CD4-positive, alpha-beta T cell (primary cell): ENCODE data around the gene NRXN2. TPM values are rescaled to one million over a fixed set of nuclear protein-coding genes. Genes with fewer than 3 reads are reported as not detected.
A peak's percentile ranks its signal among the peaks of the same experiment; 100 is the strongest.

Experiments used
- ATAC-seq: fragments of 200-7000 bp; cut with Tn5 transposase; one replicate; pipeline ENCODE4 v1.10.0; 2022; ENCODE audit warnings: mild to moderate bottlenecking; ENCODE audit not compliant: poor library complexity
- CTCF ChIA-PET: fragments of 350-600 bp; sonication (Branson Sonifier 250); formaldehyde crosslinking; loops from one replicate; lab custom pipeline; 2021; ENCODE audit warnings: antibody characterized with exemption, inconsistent platforms; lab: Charles Lee
- POLR2A ChIA-PET: fragments of 350-600 bp; sonication (Branson Sonifier 250); formaldehyde crosslinking; loops from one replicate; lab custom pipeline; 2021; ENCODE audit warnings: antibody characterized with exemption, inconsistent platforms; lab: Charles Lee
- DNase-seq, 14 experiments: peaks; one replicate each; pipeline ENCODE4 v3.0.0-alpha.2; 2013 to 2020; ENCODE audit warnings: mixed read lengths in 2 of 14
- H3K27ac ChIP-seq, 2 donors: one replicate each; pipeline versions ENCODE4 v1.5.1 to v1.7.0; 2013; ENCODE audit warnings: low read length in 2 of 2, low read depth in 1 of 2, mild to moderate bottlenecking in 1 of 2
- H3K27me3 ChIP-seq, 2 experiments: 1 replicate in 1 of 2; 2 replicates in 1 of 2; pipeline versions ENCODE4 v1.6.1 to v1.7.0; 2013; ENCODE audit warnings: low read length in 2 of 2, control low read depth in 1 of 2, mild to moderate bottlenecking in 1 of 2, moderate library complexity in 1 of 2; ENCODE audit not compliant: insufficient read depth in 2 of 2, control insufficient read depth in 1 of 2
- H3K36me3 ChIP-seq: one replicate; pipeline ENCODE4 v1.6.1; 2013; ENCODE audit warnings: low read length, control low read depth; ENCODE audit not compliant: insufficient read depth
- H3K4me1 ChIP-seq: one replicate; pipeline ENCODE4 v1.6.1; 2013; ENCODE audit warnings: low read length, control low read depth; ENCODE audit not compliant: insufficient read depth
- H3K4me3 ChIP-seq: one replicate; pipeline ENCODE4 v1.5.1; 2013; ENCODE audit warnings: mild to moderate bottlenecking, low read length, moderate library complexity
- H3K9me3 ChIP-seq, 2 experiments: 1 replicate in 1 of 2; 2 replicates in 1 of 2; pipeline versions ENCODE4 v1.6.1 to v1.7.0; 2013; ENCODE audit warnings: low read length in 2 of 2, mild to moderate bottlenecking in 2 of 2, control low read depth in 1 of 2, moderate library complexity in 1 of 2; ENCODE audit not compliant: control insufficient read depth in 1 of 2, insufficient read depth in 1 of 2
- H3K27ac Mint-ChIP-seq: one replicate; pipeline ENCODE4 v1.8.0; 2020; ENCODE audit warnings: mixed read lengths
- H3K27me3 Mint-ChIP-seq: one replicate; pipeline ENCODE4 v1.8.0; 2021; ENCODE audit warnings: mixed read lengths
- H3K36me3 Mint-ChIP-seq: one replicate; pipeline ENCODE4 v1.8.0; 2021; ENCODE audit warnings: low read depth, mixed read lengths
- H3K4me1 Mint-ChIP-seq: one replicate; pipeline ENCODE4 v1.8.0; 2021; ENCODE audit warnings: low read depth, mixed read lengths
- H3K4me3 Mint-ChIP-seq: one replicate; pipeline ENCODE4 v1.8.0; 2020; ENCODE audit warnings: mild to moderate bottlenecking, mixed read lengths
- H3K9me3 Mint-ChIP-seq: one replicate; pipeline ENCODE4 v1.8.0; 2020; ENCODE audit warnings: mixed read lengths
- intact Hi-C, 2 experiments: fragments of 100-400 bp; cut with DNase I in 1 of 2; cut with micrococcal nuclease in 1 of 2; formaldehyde crosslinking; loops; one replicate each; pipeline versions ENCODE4 v1.15.1 to v1.9.0; 2023 to 2025; cut with DNase I, micrococcal nuclease
- total RNA-seq, 174 experiments: library from RNA in 2 of 174; stranded (reverse) in 2 of 174; gene quantifications; one replicate each; pipeline ENCODE4 v1.2.3 and lab custom pipeline; 2021 to 2026
- TF ChIP-seq, protein P1 (sequence below): fragments of 200-600 bp; IDR thresholded peaks from one replicate; pipeline ENCODE4 v1.8.0; 2022; ENCODE audit warnings: antibody characterized with exemption, mild to moderate bottlenecking

Gene NRXN2
- total RNA-seq, 2 experiments from 2014 or later: 0.05 to 0.31 TPM

DNA sequence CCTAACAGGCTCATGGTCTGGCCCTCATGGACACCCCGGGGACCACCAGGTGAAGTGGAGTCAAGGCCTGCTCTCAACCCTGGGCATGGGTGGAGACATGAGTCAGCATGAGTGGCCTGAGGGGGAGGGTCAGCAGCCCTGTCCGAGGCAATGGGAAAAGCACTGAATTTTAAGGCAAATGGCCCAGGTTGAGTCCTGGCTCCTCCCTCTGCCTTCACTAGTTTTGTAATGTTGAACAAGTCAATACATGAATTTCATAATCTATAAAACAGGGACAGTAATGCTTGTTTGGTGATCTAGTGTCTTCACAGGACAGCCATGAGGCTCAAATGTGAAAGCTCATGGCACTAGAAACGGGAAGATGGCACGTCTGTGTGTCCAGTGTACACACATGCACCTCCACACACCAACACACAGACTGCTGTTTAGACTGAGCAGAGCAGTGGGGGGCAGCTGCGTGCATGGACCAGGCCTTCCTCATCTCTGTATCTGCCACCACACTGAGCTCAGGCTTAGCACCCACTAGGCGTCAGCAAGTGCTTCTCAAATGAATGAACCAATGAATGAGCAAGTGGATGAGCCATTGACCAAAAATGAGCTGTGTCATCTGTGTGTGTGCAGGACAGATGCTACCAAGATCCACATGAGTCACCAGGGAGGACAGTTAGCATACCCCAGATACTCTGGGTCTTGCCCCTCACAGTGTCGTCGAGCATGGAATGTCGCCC lies 63.4 kb downstream of the NRXN2 start:
- H3K27me3 ChIP-seq: no peaks in the 10 kb centered on the region
- Mint-ChIP-seq H3K36me3 (no peaks in the 10 kb centered on the region), H3K27me3 (no peaks in the 10 kb centered on the region), H3K9me3 (no peaks in the 10 kb centered on the region), H3K27ac (no peak overlapping the region), H3K4me1 (no peaks in the 10 kb centered on the region), H3K4me3 (no peak overlapping the region)
- no peaks in the 10 kb centered on the region for H3K36me3 ChIP-seq
- no peaks in the 10 kb centered on the region for H3K9me3 ChIP-seq
- peaks cover 10% of the 10 kb centered on the region for H3K4me1 ChIP-seq
- ChIA-PET CTCF (no interaction called here), POLR2A (no interaction called here)
- ATAC-seq (no peak), DNase-seq (peak in 1 of 14 experiments; percentile 45)
- no peak overlapping the region for H3K4me3 ChIP-seq
- intact Hi-C loops: loop anchor here in 1 of 2 experiments (10.0 kb wide), 2 partner anchors 295 to 405 kb away; partner anchors contain the start of gene PLCB3
- no peak overlapping the region for H3K27ac ChIP-seq
- TF ChIP-seq, protein P1, sequence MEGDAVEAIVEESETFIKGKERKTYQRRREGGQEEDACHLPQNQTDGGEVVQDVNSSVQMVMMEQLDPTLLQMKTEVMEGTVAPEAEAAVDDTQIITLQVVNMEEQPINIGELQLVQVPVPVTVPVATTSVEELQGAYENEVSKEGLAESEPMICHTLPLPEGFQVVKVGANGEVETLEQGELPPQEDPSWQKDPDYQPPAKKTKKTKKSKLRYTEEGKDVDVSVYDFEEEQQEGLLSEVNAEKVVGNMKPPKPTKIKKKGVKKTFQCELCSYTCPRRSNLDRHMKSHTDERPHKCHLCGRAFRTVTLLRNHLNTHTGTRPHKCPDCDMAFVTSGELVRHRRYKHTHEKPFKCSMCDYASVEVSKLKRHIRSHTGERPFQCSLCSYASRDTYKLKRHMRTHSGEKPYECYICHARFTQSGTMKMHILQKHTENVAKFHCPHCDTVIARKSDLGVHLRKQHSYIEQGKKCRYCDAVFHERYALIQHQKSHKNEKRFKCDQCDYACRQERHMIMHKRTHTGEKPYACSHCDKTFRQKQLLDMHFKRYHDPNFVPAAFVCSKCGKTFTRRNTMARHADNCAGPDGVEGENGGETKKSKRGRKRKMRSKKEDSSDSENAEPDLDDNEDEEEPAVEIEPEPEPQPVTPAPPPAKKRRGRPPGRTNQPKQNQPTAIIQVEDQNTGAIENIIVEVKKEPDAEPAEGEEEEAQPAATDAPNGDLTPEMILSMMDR: no peak

DNA sequence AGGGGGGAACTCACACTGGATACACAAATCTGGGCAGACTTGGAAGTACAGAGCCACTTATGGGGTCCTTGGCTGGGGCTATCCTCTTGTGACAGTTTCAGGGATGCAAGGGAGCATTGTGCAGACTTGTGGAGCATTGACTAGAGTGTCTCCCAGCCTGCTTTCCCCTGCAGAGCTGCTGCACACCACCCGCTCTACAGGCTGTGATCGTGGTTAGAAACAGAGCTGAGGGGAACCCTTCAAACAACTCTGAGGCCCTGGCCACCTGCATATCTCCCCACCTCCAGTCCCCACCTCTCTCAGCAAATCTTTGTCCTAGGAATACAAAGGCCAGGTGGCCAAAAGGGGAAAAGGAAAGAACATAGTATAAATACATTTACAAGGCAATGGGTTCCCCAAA lies 64.7 kb downstream of the NRXN2 start:
- Histone ChIP-seq H3K27me3 (no peaks in the 10 kb centered on the region), H3K27ac (no peak overlapping the region), H3K9me3 (no peaks in the 10 kb centered on the region), H3K36me3 (no peaks in the 10 kb centered on the region), H3K4me1 (peaks cover 10% of the 10 kb centered on the region), H3K4me3 (no peak overlapping the region)
- ATAC-seq (no peak), DNase-seq (no peak)
- CTCF ChIA-PET: no interaction called here
- no peaks in the 10 kb centered on the region for H3K36me3 Mint-ChIP-seq
- intact Hi-C loops: loop anchor here in 1 of 2 experiments (10.0 kb wide), 2 partner anchors 293 to 403 kb away; partner anchors contain the start of gene PLCB3
- no peak overlapping the region for H3K27ac Mint-ChIP-seq
- POLR2A ChIA-PET: no interaction called here
- TF ChIP-seq, protein P1: no peak
- no peaks in the 10 kb centered on the region for H3K9me3 Mint-ChIP-seq
- H3K4me1 Mint-ChIP-seq: no peaks in the 10 kb centered on the region
- no peak overlapping the region for H3K4me3 Mint-ChIP-seq
- H3K27me3 Mint-ChIP-seq: no peaks in the 10 kb centered on the region

DNA sequence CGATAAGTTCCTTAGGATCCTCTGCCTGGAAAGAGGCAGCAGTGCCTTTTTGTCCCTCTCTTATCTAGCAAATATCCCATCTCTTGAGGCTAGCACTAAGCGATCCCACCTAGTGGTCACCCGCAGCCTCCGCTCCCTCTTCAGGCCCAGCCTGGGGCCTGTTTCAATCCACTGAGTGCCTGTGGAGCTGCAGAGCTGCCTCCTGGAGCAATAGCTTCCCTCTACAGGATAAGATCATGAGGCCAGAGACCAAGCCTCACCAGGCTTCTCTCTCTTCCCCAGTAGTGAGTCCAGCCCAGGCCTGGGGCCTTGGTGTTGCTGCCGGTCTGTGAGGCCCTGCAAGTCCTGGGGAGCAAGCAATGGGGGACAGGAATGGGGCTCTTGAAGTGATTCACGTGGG lies 66.1 kb downstream of the NRXN2 start:
- peaks cover 14% of the 10 kb centered on the region for H3K4me1 ChIP-seq
- POLR2A ChIA-PET: no interaction called here
- no peaks in the 10 kb centered on the region for H3K36me3 ChIP-seq
- H3K27ac Mint-ChIP-seq: no peak overlapping the region
- H3K9me3 Mint-ChIP-seq: no peaks in the 10 kb centered on the region
- no peak overlapping the region for H3K4me3 Mint-ChIP-seq
- no peak overlapping the region for H3K27ac ChIP-seq
- H3K27me3 ChIP-seq: no peaks in the 10 kb centered on the region
- H3K4me1 Mint-ChIP-seq: no peaks in the 10 kb centered on the region
- no peaks in the 10 kb centered on the region for H3K36me3 Mint-ChIP-seq
- no peak overlapping the region for H3K4me3 ChIP-seq
- DNase-seq (no peak), ATAC-seq (no peak)
- intact Hi-C loops: loop anchor here in 1 of 2 experiments (10.0 kb wide), 2 partner anchors 292 to 402 kb away; partner anchors contain the start of gene PLCB3
- CTCF ChIA-PET: no interaction called here
- TF ChIP-seq, protein P1: no peak
- H3K27me3 Mint-ChIP-seq: no peaks in the 10 kb centered on the region
- no peaks in the 10 kb centered on the region for H3K9me3 ChIP-seq
